CD4-positive, alpha-beta T cell treated with Interleukin-2 at 100 ng/mL for 4 hours (primary cell): ENCODE data around the gene RHAG.
"Not testable (repeated sequence)": the region's sequence is repeated elsewhere in the genome, so short reads cannot be mapped to it uniquely, and the experiment has no call there.

Experiments used
- DNase-seq: peaks from one replicate; pipeline ENCODE4 v3.0.0-alpha.2; 2020; ENCODE audit warnings: low spot score

The RHAG gene

GRCh38 chr6:49636713-49637349, at the start of gene RHAG:
TSS of gene RHAG (minus strand) at chr6:49636839. CDS start at chr6:49636812, 27 bp downstream.
- no peak for DNase-seq

- no peak for DNase-seq
Measured at GRCh38 chr6:49676671-49677281, 40.1 kb upstream of the RHAG start.

DNA sequence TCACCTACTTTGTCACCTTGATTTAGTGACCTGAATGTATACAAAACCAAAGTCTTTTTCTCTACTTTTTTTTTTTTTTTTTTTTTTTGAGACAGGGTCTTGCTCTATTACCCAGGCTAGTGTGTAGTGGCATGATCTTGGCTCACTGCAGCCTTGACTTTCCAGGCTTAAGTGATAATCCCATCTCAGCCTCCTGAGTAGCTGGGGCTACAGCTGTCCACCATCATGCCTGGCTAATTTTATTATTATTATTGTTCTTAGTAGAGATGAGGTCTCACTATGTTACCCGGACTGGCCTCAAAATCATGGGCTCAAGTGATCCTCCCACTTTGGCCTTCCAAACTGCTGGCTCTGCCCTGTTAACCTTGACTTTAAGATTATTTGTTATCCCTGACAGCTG, 39.2 kb upstream of the RHAG start:
- no peak for DNase-seq

- no peak for DNase-seq
Measured at GRCh38 chr6:49668083-49668511, 31.5 kb upstream of the RHAG start.

GRCh38 chr6:49666930-49667757, 30.5 kb upstream of the RHAG start:
- DNase-seq = no peak

GRCh38 chr6:49666480-49666879, 29.8 kb upstream of the RHAG start:
- DNase-seq = no peak

- DNase-seq = no peak
Measured at GRCh38 chr6:49664817-49665216, 28.2 kb upstream of the RHAG start.

DNA sequence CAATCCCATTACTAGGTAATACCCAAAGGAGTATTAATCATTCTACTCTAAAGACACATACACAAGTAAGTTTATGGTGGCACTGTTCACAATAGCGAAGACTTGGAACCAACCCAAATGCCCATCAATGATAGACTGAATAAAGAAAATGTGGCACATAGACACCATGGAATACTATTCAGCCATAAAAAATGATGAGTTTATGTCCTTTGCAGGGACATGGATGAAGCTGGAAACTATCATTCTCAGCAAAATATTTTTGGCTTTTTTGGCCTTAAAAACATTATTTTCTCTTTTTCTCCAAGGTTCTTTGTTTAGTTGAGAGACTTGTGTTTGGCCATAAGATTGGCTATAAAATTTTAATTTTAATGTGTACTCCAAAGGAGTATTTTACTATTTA, 27.4 kb upstream of the RHAG start:
- not testable (repeated sequence) for DNase-seq

DNA sequence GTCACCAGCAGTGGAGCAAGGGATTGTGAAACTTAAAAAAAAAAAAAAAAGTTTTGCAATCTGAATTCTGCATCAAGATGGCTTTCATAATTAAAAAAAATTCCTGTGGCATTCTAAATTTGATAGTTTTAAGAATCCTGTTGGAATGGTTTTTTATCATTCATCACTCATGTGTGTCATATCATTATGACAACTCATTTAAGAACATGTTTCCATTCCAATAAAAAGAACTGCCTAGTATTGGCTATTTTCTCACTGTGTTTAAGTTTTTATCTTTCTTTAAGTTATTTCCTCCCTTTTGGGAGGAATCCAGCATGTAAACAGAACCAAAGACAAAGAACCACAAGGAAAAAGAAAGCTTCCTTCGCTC, 26.2 kb upstream of the RHAG start:
- no peak for DNase-seq

DNA sequence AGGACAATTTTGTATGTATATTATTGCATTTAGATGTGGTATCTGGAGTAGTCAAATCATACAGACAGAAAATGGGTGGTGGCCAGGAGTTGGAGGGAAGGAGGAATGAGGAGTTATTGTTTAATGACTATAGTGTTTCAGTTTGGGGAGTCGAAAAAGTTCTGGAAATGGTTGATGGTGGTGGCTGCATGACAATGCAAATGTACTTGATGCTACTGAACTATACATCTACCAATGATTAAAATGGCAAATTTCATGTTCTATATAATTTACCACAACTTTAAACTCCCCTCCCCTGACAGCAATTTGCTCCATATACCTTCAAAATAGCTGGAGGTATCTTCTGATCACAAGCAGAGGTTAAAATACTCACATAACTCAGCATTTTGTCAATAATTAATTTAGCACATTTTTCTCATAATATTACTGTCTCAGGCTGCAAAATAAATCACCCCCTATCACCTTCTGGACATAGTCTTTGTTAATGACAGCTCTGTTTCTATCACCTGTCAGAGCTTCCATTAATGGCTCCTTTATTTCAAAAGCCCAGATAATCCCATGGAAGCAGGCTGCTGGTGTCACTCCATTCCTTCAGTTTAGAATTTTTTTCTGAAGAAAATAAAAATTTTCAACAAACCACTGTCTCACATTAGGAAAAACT, 25.7 kb upstream of the RHAG start:
- no peak for DNase-seq

DNA sequence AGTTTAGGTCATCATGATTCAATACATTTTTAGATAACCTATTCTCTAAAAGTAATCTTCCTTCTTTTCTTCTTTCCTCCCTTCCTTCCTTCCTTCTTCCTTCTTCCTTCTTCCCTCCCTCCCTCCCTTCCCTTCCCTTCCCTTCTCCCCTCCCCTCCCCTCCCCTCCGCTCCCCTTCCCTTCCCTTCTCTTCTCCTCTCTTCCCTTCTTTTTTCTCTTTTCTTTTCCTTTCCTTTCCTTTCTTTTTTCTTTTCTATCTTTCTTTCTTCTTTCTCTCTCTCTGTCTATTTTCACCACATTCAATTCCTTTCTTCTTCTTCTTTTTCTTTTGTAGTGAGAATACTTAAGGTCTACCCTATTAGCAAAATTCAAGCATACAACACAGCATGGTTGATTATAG, 17.3 kb upstream of the RHAG start:
- no peak for DNase-seq

DNA sequence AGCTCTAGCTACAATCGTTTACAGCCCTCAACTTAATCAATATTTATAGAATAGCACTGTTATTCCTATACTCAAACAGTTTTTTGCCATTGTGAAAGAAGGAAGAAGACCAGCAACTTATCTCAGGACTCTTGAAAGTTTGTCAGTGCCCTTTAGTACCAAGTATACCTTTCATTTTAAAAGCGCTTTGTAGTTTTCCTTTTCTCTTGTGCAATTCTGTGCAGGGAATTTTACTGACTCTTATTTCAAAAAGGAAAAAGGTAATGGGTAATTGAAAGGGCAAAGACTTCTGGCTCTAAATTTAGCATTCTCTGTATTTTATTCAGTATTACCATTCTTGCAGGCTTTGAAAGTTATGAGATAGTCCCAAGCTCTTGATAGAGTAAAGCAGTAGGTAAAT, 16.8 kb upstream of the RHAG start:
- no peak for DNase-seq

GRCh38 chr6:49651239-49651638, 14.6 kb upstream of the RHAG start:
- no peak for DNase-seq

- DNase-seq = no peak
Measured at GRCh38 chr6:49649988-49650387, 13.3 kb upstream of the RHAG start.

GRCh38 chr6:49648036-49648435, 11.4 kb upstream of the RHAG start:
- DNase-seq = no peak

GRCh38 chr6:49647476-49647875, 10.8 kb upstream of the RHAG start:
- no peak for DNase-seq

DNA sequence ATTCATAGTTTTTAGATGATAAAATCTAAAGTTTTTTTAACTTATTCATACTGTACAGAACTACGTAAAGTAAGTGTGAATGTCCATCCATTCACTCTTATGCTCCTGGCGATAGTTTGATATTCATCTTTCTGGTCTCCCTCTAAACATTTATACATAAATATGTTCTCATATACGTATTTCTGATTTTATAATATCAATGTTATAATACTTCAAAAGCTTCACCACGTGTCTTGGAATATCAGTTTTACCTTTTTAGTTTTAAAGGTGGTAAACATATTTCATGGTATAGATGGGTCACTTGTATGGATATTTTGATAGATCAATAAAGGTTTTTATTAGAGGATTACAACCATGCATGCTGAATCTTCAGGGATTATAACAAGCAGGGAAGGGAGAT, 10.3 kb upstream of the RHAG start:
- no peak for DNase-seq

DNA sequence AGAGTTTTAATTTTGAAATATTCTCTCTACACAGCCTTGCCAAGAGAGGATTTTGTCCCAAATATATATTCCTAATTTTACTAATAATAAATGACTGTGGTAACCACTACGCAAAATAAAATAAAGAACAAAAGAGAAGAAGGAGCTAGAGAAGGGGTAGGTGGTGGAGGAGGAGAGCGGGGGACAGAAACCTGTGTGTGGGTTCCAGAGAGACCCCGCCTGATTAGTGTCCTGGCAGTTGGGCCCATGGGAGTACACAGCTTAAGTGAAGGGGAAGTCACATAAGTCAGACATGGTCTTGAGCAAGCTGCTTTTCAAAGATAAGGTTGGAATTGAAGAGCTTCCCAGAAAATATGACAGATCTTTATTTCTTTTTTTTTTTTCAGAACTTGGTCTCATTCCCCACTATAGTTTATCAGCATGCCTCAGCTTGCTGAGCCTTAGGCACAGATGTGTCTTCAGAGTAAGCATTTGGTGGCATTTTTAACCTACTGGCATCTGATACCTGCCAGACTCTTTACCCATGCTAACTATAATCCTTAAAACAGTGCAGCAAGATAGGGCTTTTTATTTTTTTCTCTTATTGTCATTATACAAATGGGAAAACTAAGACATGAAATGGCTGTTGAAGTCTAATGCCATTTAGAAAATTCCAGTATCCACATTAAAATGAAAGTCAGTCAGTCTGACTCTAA, 9.6 kb upstream of the RHAG start:
- DNase-seq = no peak

DNA sequence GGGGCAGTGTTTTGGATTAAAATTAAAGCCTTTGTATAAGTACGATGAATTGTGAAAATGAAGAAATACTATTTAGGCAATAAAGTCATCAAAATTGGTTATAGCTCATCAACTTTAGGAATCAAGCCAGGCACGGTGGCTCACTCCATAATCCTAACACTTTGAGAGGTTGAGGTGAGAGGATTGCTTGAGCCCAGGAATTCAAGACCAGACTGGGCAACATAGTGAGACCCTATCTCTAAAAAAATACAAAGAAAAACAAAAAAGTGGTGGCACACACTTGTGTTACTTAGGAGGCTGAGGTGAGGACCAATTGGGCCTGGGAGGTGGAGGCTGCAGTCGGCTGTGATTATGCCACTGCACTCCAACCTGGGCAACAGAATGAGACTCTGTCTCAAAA, 8.5 kb upstream of the RHAG start:
- DNase-seq = no peak

DNA sequence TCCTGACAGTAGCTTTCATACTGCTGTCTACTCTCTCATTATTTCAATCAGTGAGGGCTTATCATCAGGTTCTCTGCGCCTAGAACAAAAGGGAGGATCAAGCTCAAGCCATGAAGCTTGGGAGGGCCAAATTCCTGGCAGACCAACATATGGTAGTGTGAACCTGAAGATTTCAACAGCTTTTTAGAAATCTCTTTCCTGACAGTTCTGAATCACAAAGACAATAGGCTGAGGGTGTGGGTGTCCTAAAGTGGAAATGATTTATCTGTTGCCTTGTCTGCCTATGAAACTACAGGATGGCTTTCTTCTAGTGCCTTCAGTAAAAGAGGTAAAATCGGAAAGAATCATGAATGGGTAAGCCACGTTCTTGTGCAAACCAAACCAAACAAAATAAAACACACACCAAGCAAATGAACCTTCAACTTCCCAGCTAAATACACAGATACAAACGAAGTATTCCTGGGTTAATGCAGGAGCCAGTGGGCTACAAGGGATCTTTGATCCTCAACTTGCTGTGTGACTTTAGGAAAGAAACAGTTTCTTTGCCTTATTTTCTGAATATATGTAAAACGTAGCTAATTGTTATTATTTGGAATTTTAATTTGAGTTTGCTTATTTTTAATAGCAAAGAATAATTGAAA, 2.7 kb upstream of the RHAG start:
- DNase-seq = no peak

DNA sequence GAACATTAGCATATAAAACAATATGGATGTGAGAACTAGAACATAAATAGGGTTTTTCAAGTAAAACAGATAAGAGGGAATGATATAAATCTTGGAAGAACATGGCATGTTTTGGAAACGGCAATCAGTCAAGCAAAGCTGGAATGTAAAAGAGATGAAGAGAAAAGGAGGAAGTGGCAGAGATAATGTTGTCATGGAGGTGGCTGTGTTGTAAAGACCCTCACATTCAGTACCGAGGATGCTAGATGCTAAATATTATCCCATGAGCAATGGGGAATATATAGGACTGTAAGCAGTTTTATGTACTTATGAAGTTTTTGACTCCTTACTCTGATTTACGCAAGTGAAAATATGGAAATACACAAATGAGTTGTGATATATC, 702 bp upstream of the RHAG start:
- DNase-seq = no peak
